ENCODE measurements around the gene COL28A1.

Gene COL28A1

DNA sequence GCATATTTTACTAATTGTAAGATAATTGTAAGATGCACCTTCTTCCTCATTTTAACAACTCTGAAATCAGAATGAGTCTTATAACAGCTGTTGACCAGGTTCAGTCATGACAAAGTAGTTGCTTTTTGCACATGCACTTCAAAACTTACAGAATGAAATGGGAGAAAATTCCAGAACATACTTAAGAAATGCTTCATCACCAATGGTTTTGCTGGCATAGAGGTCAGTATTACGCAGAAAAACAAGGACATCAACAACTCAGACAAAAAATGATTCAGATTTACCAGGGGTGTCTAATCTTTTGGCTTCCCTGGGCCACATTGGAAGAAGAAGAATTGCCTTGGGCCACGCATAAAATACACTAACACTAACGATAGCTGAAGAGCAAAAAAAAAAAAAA is 13.3 kb downstream of the COL28A1 start:
- in situ Hi-C loops (cut with MboI; ENCODE audit: low sequenced_read_pairs): no loop called here

GRCh38 chr7:7521259-7521658 is 14.4 kb downstream of the COL28A1 start:
- in situ Hi-C loops (cut with MboI; ENCODE audit: low sequenced_read_pairs): no loop called here

- in situ Hi-C loops (cut with MboI; ENCODE audit: low sequenced_read_pairs): no loop called here
Measured at GRCh38 chr7:7519528-7519927, 16.1 kb downstream of the COL28A1 start.

DNA sequence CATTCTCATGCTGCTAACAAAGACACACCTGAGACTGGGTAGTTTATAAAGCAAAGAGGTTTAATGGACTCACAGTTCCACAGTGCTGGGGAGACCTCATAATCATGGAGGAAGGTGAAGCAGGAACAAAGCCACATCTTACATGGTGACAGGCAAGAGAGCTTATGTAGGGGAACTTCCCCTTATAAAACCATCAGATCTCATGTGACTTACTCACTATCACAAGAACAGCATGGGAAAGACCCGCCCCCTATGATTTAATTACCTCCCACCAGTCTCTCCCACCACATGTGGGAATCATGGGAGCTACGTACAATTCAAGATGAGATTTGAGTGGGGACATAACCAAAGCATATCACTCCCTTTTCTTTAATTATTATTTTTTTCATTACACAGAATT is 16.6 kb downstream of the COL28A1 start:
- in situ Hi-C loops (cut with MboI; ENCODE audit: low sequenced_read_pairs): no loop called here

DNA sequence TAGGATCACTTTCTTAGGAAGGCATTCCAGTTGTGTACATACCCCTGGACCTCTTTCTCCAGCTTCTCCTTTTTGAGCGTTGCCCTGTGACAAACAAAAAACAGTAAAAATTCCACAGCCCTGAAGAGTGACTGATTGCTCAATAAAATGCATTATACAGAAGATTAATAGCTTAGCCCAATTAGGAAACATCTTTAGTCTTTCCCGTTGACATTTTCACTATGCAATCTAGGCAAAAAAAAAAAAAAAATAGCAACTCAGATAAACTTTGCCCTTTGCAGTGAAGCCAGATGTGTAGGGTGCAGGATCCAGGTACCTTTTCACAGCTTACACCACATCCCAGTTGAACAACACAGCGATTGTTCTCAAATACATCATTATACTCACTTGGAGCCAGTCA is 17.9 kb downstream of the COL28A1 start:
- in situ Hi-C loops (cut with MboI; ENCODE audit: low sequenced_read_pairs): no loop called here

- in situ Hi-C loops (cut with MboI; ENCODE audit: low sequenced_read_pairs): no loop called here
Measured at GRCh38 chr7:7516662-7517061, 19.0 kb downstream of the COL28A1 start.

GRCh38 chr7:7516156-7516555 is 19.5 kb downstream of the COL28A1 start:
- in situ Hi-C loops (cut with MboI; ENCODE audit: low sequenced_read_pairs): no loop called here

- in situ Hi-C loops (cut with MboI; ENCODE audit: low sequenced_read_pairs): no loop called here
Measured at GRCh38 chr7:7512861-7513597, 22.6 kb downstream of the COL28A1 start.

DNA sequence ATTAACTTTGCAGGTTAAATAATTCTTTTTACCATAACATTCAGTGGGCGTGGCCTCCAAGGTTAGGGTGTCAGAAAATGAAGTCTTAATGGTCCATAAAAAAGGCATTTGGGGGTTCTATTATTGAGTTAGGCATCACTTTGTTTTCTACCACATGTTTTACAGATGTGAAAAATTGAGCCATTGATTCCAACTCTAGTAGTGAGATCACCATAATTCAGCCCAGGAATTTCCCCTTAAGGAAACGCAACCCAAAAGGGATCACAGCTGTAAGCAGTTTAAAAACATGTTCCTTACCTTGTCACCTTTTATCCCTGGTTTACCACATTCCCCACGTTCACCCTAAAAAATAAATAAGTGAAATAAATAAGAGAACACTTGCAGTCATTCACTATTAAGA is 24.9 kb downstream of the COL28A1 start:
- in situ Hi-C loops (cut with MboI; ENCODE audit: low sequenced_read_pairs): no loop called here

- in situ Hi-C loops (cut with MboI; ENCODE audit: low sequenced_read_pairs): no loop called here
Measured at GRCh38 chr7:7505915-7506314, 29.8 kb downstream of the COL28A1 start.

- in situ Hi-C loops (cut with MboI; ENCODE audit: low sequenced_read_pairs): no loop called here
Measured at GRCh38 chr7:7504910-7505704, 30.6 kb downstream of the COL28A1 start.

DNA sequence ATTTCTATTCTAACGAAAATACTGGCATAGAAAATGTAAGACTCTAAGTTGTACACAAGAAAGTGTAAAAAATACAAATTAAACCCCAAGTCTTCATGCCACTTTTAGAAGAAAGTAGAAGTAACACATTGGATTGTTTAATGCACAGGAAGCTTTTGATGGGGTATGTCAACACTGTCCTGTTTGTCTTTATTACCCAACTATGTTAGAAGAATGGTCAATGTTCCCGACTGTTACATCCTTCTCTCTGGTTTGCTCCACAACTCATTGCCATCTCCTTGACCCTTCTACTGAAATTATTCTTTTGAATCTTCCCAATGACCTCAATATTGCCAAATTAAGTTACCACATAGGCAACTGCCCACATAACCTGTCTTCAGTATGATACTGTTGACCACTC is 35.8 kb downstream of the COL28A1 start:
- in situ Hi-C loops (cut with MboI; ENCODE audit: low sequenced_read_pairs): no loop called here

- in situ Hi-C loops (cut with MboI; ENCODE audit: low sequenced_read_pairs): no loop called here
Measured at GRCh38 chr7:7498856-7499255, 36.8 kb downstream of the COL28A1 start.

DNA sequence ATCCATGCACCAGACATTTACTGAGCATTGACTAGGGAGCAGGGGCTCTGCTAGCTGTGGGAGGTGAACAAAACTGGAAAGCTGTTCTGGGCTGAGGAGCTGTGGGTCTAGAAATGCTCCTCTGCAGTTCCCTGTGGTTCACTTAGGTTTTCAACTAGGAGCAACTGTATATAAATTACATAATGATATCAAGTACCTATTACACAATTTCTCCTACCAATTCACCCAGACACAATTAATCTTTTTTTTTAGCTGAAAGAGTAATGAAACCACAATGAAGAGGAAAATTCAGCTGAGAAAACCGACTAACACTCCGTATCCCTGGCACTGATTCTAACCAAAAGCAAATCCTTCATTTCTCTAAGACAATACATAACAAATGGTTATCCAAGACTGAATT is 39.4 kb downstream of the COL28A1 start:
- in situ Hi-C loops (cut with MboI; ENCODE audit: low sequenced_read_pairs): no loop called here

- in situ Hi-C loops (cut with MboI; ENCODE audit: low sequenced_read_pairs): no loop called here
Measured at GRCh38 chr7:7495171-7495570, 40.5 kb downstream of the COL28A1 start.

DNA sequence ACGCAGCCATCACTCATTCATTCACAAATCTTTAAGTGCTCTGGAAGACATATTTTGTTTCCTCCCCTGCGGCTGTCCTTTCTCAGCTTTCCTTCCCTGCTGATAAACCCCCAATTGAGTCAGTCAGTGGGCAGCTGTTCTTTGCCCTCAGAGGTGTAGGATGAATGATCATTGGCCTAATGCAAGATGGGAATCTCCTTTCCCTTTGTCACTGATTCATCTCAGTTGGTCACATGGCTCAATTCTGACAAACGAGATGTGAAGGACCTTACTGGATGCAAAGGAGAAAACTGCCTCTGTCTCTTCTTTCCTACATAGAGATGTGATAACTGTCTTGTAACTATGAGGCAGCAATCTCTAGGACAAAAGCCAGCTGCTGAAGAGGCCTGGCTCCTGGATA is 44.6 kb downstream of the COL28A1 start:
- in situ Hi-C loops (cut with MboI; ENCODE audit: low sequenced_read_pairs): no loop called here

- in situ Hi-C loops (cut with MboI; ENCODE audit: low sequenced_read_pairs): no loop called here
Measured at GRCh38 chr7:7490003-7490402, 45.7 kb downstream of the COL28A1 start.

- in situ Hi-C loops (cut with MboI; ENCODE audit: low sequenced_read_pairs): no loop called here
Measured at GRCh38 chr7:7489546-7489945, 46.1 kb downstream of the COL28A1 start.

- in situ Hi-C loops (cut with MboI; ENCODE audit: low sequenced_read_pairs): no loop called here
Measured at GRCh38 chr7:7486362-7486761, 49.3 kb downstream of the COL28A1 start.

- in situ Hi-C loops (cut with MboI; ENCODE audit: low sequenced_read_pairs): no loop called here
Measured at GRCh38 chr7:7484072-7484471, 51.6 kb downstream of the COL28A1 start.

GRCh38 chr7:7481802-7482201 is 53.9 kb downstream of the COL28A1 start:
- in situ Hi-C loops (cut with MboI; ENCODE audit: low sequenced_read_pairs): no loop called here

GRCh38 chr7:7479275-7479805 is 56.3 kb downstream of the COL28A1 start:
- in situ Hi-C loops (cut with MboI; ENCODE audit: low sequenced_read_pairs): no loop called here

Measured in HL-60/S4 treated with retinoic acid at 250 ng/mL for 4 days and 3 days (cell line).